IPS DF 6.9 (cell line): ENCODE measurements around the gene MAVS.

Experiments used
- DNase-seq: peaks from one replicate; pipeline ENCODE4 v3.0.0-alpha.2; 2013; ENCODE audit warnings: low read depth, low spot score
- H3K27ac ChIP-seq: one replicate; pipeline ENCODE4 v1.5.1; 2013; ENCODE audit warnings: low read length, control low read depth
- H3K27me3 ChIP-seq: 2 replicates; pipeline ENCODE4 v1.6.1; 2013; ENCODE audit warnings: mild to moderate bottlenecking, low read length; ENCODE audit not compliant: control insufficient read depth, insufficient read depth
- H3K36me3 ChIP-seq: 2 replicates; pipeline ENCODE4 v1.6.1; 2013; ENCODE audit warnings: low read length; ENCODE audit not compliant: control insufficient read depth, insufficient read depth
- H3K4me1 ChIP-seq: 2 replicates; pipeline ENCODE4 v1.6.1; 2013; ENCODE audit warnings: low read length; ENCODE audit not compliant: control insufficient read depth, insufficient read depth
- H3K4me3 ChIP-seq: 2 replicates; pipeline ENCODE4 v1.5.1; 2013; ENCODE audit warnings: mild to moderate bottlenecking, low read length
- H3K9me3 ChIP-seq: 2 replicates; pipeline ENCODE4 v1.6.1; 2013; ENCODE audit warnings: low read length, inconsistent platforms; ENCODE audit not compliant: control insufficient read depth, insufficient read depth
- WGBS: extraction: QIAGEN DNeasy Blood & Tissue Kit; methylation state at CpG from one replicate; pipeline ENCODE4 v1.1.7; 2013; ENCODE audit warnings: mixed read lengths, missing lambda C conversion rate; ENCODE audit not compliant: insufficient read length, insufficient coverage; 5-methylcytosine and 5-hydroxymethylcytosine counted together

Gene MAVS

GRCh38 chr20:3910853-3911252, 64.2 kb downstream of the MAVS start:
- no peak overlapping the region for H3K4me3 ChIP-seq
- no peak overlapping the region for H3K27ac ChIP-seq
- no peaks in the 10 kb centered on the region for H3K9me3 ChIP-seq
- no peaks in the 10 kb centered on the region for H3K4me1 ChIP-seq
- no peaks in the 10 kb centered on the region; the same call in 1 of the 2 replicates for H3K27me3 ChIP-seq
- no peak for DNase-seq
- WGBS: no CpG with 5 or more reads among the region's 2 CpGs
- peaks cover 26% of the 10 kb centered on the region; the same call in 1 of the 2 replicates for H3K36me3 ChIP-seq

GRCh38 chr20:3911956-3912355, 65.3 kb downstream of the MAVS start:
- Histone ChIP-seq H3K4me1 (no peaks in the 10 kb centered on the region), H3K4me3 (no peak overlapping the region), H3K27me3 (no peaks in the 10 kb centered on the region; the same call in 1 of the 2 replicates), H3K27ac (no peak overlapping the region), H3K9me3 (no peaks in the 10 kb centered on the region), H3K36me3 (peaks cover 30% of the 10 kb centered on the region; the same call in 1 of the 2 replicates)
- WGBS: 100% methylated on average over 1 of the region's 2 CpGs
- no peak for DNase-seq

GRCh38 chr20:3914446-3914845, 67.8 kb downstream of the MAVS start:
- no peaks in the 10 kb centered on the region for H3K9me3 ChIP-seq
- WGBS: no CpG with 5 or more reads among the region's 2 CpGs
- H3K27me3 ChIP-seq: no peaks in the 10 kb centered on the region
- no peak for DNase-seq
- H3K36me3 ChIP-seq: peaks cover 18% of the 10 kb centered on the region; the same call in 1 of the 2 replicates
- no peak overlapping the region for H3K27ac ChIP-seq
- no peaks in the 10 kb centered on the region for H3K4me1 ChIP-seq
- H3K4me3 ChIP-seq: no peak overlapping the region

GRCh38 chr20:3915691-3916090, 69.1 kb downstream of the MAVS start:
- H3K36me3 ChIP-seq: peaks cover 15% of the 10 kb centered on the region; the same call in 1 of the 2 replicates

GRCh38 chr20:3916364-3916763, 69.7 kb downstream of the MAVS start:
- no CpG with 5 or more reads among the region's 2 CpGs for WGBS
- Histone ChIP-seq H3K4me1 (no peaks in the 10 kb centered on the region), H3K36me3 (peaks cover 12% of the 10 kb centered on the region; the same call in 1 of the 2 replicates), H3K27ac (no peak overlapping the region), H3K4me3 (no peak overlapping the region), H3K9me3 (no peaks in the 10 kb centered on the region), H3K27me3 (no peaks in the 10 kb centered on the region)
- DNase-seq: no peak

More at GRCh38 chr20:3915691-3916090, 69.1 kb downstream of the MAVS start:
- H3K27me3 ChIP-seq: no peaks in the 10 kb centered on the region
- no peak for DNase-seq
- H3K9me3 ChIP-seq: no peaks in the 10 kb centered on the region
- no peaks in the 10 kb centered on the region for H3K4me1 ChIP-seq
- no peak overlapping the region for H3K27ac ChIP-seq
- WGBS: no CpG with 5 or more reads among the region's 2 CpGs
- H3K4me3 ChIP-seq: no peak overlapping the region

GRCh38 chr20:3919352-3919751, 72.7 kb downstream of the MAVS start:
- H3K27me3 ChIP-seq: no peaks in the 10 kb centered on the region
- no peaks in the 10 kb centered on the region for H3K4me1 ChIP-seq
- DNase-seq: no peak
- peaks cover 11% of the 10 kb centered on the region; the same call in 1 of the 2 replicates for H3K36me3 ChIP-seq
- no peaks in the 10 kb centered on the region for H3K9me3 ChIP-seq
- H3K27ac ChIP-seq: no peak overlapping the region
- H3K4me3 ChIP-seq: no peak overlapping the region
- WGBS: no CpG with 5 or more reads among the region's 1 CpG

GRCh38 chr20:3922223-3922982, 75.8 kb downstream of the MAVS start:
- WGBS: no CpG with 5 or more reads among the region's 13 CpGs
- Histone ChIP-seq H3K4me1 (no peaks in the 10 kb centered on the region; the same call in 1 of the 2 replicates), H3K27ac (no peak overlapping the region)

GRCh38 chr20:3922983-3923339, 76.3 kb downstream of the MAVS start:
- no peaks in the 10 kb centered on the region for H3K9me3 ChIP-seq
- H3K27me3 ChIP-seq: no peaks in the 10 kb centered on the region
- H3K36me3 ChIP-seq: peaks cover 10% of the 10 kb centered on the region; the same call in 1 of the 2 replicates
- no peak for DNase-seq
- no peak overlapping the region for H3K4me3 ChIP-seq
- H3K27ac ChIP-seq: no peak overlapping the region
- no CpG with 5 or more reads among the region's 4 CpGs for WGBS
- peaks cover 1% of the 10 kb centered on the region for H3K4me1 ChIP-seq

More at GRCh38 chr20:3922223-3922982, 75.8 kb downstream of the MAVS start:
- H3K36me3 ChIP-seq: peaks cover 10% of the 10 kb centered on the region; the same call in 1 of the 2 replicates
- no peak for DNase-seq
- H3K9me3 ChIP-seq: no peaks in the 10 kb centered on the region
- H3K4me3 ChIP-seq: no peak overlapping the region
- H3K27me3 ChIP-seq: no peaks in the 10 kb centered on the region

- no peaks in the 10 kb centered on the region for H3K27me3 ChIP-seq
- H3K9me3 ChIP-seq: no peaks in the 10 kb centered on the region
- H3K4me3 ChIP-seq: no peak overlapping the region
- peaks cover 1% of the 10 kb centered on the region for H3K4me1 ChIP-seq
- no CpG with 5 or more reads among the region's 2 CpGs for WGBS
- peaks cover 10% of the 10 kb centered on the region; the same call in 1 of the 2 replicates for H3K36me3 ChIP-seq
- no peak for DNase-seq
- no peak overlapping the region for H3K27ac ChIP-seq
These were observed 77.2 kb downstream of the MAVS start for GRCh38 chr20:3923818-3924217.

- DNase-seq: no peak
- peaks cover 1% of the 10 kb centered on the region for H3K4me1 ChIP-seq
- H3K4me3 ChIP-seq: no peak overlapping the region
- H3K27ac ChIP-seq: no peak overlapping the region
- WGBS: no CpG with 5 or more reads among the region's 13 CpGs
- H3K9me3 ChIP-seq: no peaks in the 10 kb centered on the region
- peaks cover 10% of the 10 kb centered on the region; the same call in 1 of the 2 replicates for H3K36me3 ChIP-seq
- H3K27me3 ChIP-seq: no peaks in the 10 kb centered on the region
These were observed 77.9 kb downstream of the MAVS start for GRCh38 chr20:3924304-3925112.
